H1 (cell line): Measurements from ENCODE around the gene USP43. TPM values are rescaled to one million over a fixed set of nuclear protein-coding genes. Genes with fewer than 3 reads are reported as not detected.

Experiments
- CTCF ChIA-PET: fragments of 300-600 bp; sonication (Branson Sonifier 250); formaldehyde crosslinking; loops from one replicate; lab custom pipeline; 2021; ENCODE audit not compliant: partially characterized antibody; lab: Charles Lee
- POLR2A ChIA-PET: fragments of 300-600 bp; sonication (Branson Sonifier 250); formaldehyde crosslinking; loops from one replicate; lab custom pipeline; 2021; ENCODE audit warnings: inconsistent platforms; ENCODE audit not compliant: partially characterized antibody; lab: Charles Lee
- DNase-seq, 2 experiments: peaks; one replicate each; pipeline versions ENCODE4 v3.0.0 to v3.0.0-alpha.2; 2010 to 2022; ENCODE audit warnings: low spot score in 2 of 2, low read depth in 1 of 2, mixed read lengths in 1 of 2
- FAIRE-seq: peaks from 2 replicates; lab custom pipeline; 2011; peaks lifted over from hg19 to GRCh38; lab: Jason Lieb, UNC
- H2AFZ ChIP-seq: 2 replicates; pipeline ENCODE4 v1.8.1; 2012; ENCODE audit warnings: low read length, inconsistent platforms
- H2AK5ac ChIP-seq: 2 replicates; pipeline ENCODE4 v1.6.1; 2013; ENCODE audit warnings: low read depth, low read length
- H2BK120ac ChIP-seq: replicated peaks from 2 replicates; pipeline ENCODE3; 2013; ENCODE audit warnings: low read depth, low read length, inconsistent platforms
- H2BK12ac ChIP-seq: 2 replicates; pipeline ENCODE4 v1.6.1; 2013; ENCODE audit warnings: low read depth, low read length
- H2BK15ac ChIP-seq: 2 replicates; pipeline ENCODE4 v1.6.1; 2013; ENCODE audit warnings: low read length
- H2BK20ac ChIP-seq: 2 replicates; pipeline ENCODE4 v1.6.1; 2013; ENCODE audit warnings: low read length
- H2BK5ac ChIP-seq: 2 replicates; pipeline ENCODE4 v1.6.1; 2013; ENCODE audit warnings: low read depth, low read length
- H3K14ac ChIP-seq: 2 replicates; pipeline ENCODE4 v1.6.1; 2013; ENCODE audit warnings: inconsistent platforms; ENCODE audit not compliant: insufficient read length
- H3K18ac ChIP-seq: 2 replicates; pipeline ENCODE4 v1.6.1; 2013; ENCODE audit warnings: low read length; ENCODE audit errors: extremely low read depth
- H3K23ac ChIP-seq: 2 replicates; pipeline ENCODE4 v1.6.1; 2013; ENCODE audit warnings: inconsistent platforms; ENCODE audit not compliant: insufficient read length
- H3K23me2 ChIP-seq: 2 replicates; pipeline ENCODE4 v1.6.1; 2013; ENCODE audit warnings: low read depth, low read length
- H3K27ac ChIP-seq: 2 replicates; pipeline ENCODE4 v1.6.1; 2011; ENCODE audit warnings: low read depth, low read length, inconsistent platforms
- H3K27me3 ChIP-seq, 4 experiments: replicated peaks in 1 of 4; 1 replicate in 1 of 4; 2 replicates in 3 of 4; pipeline versions ENCODE4 v1.6.1 to v1.8.1; 2011 to 2013; ENCODE audit warnings: low read length in 3 of 4, mild to moderate bottlenecking in 3 of 4, inconsistent platforms in 2 of 4, mixed read lengths in 2 of 4, moderate library complexity in 1 of 4; ENCODE audit not compliant: control insufficient read depth in 3 of 4, insufficient read depth in 3 of 4; ENCODE audit errors: extremely low read depth in 1 of 4
- H3K36me3 ChIP-seq, 4 experiments: 2 replicates each; pipeline versions ENCODE4 v1.6.1 to v1.8.1; 2011 to 2013; ENCODE audit warnings: mild to moderate bottlenecking in 4 of 4, low read length in 3 of 4, moderate library complexity in 2 of 4, control low read depth in 1 of 4, inconsistent platforms in 1 of 4; ENCODE audit not compliant: insufficient read depth in 4 of 4, control insufficient read depth in 2 of 4
- H3K4ac ChIP-seq: replicated peaks from 2 replicates; pipeline ENCODE3; 2013; ENCODE audit warnings: low read length, low read depth, mixed read lengths, inconsistent platforms; ENCODE audit not compliant: insufficient read length
- H3K4me1 ChIP-seq, 4 experiments: replicated peaks in 1 of 4; 1 replicate in 1 of 4; 2 replicates in 3 of 4; pipeline versions ENCODE4 v1.6.1 to v1.8.1; 2011 to 2013; ENCODE audit warnings: low read length in 3 of 4, inconsistent platforms in 2 of 4, mixed read lengths in 1 of 4; ENCODE audit not compliant: insufficient read depth in 4 of 4, control insufficient read depth in 3 of 4
- H3K4me2 ChIP-seq, 2 experiments: 2 replicates each; pipeline versions ENCODE4 v1.6.1 to v1.8.1; 2011 to 2013; ENCODE audit warnings: low read depth in 2 of 2, low read length in 2 of 2, control low read depth in 1 of 2, inconsistent platforms in 1 of 2, mild to moderate bottlenecking in 1 of 2; ENCODE audit not compliant: insufficient read depth in 1 of 2
- H3K4me3 ChIP-seq, 4 experiments: fragments of 200-600, 300-600 bp in 1 of 4; sonication (generic), shearing (Covaris generic), sonication (Bioruptor Twin) in 1 of 4; 2 replicates each; pipeline versions ENCODE4 v1.5.1 to v1.8.1; 2011 to 2016; ENCODE audit warnings: low read length in 4 of 4, low read depth in 3 of 4, control low read depth in 2 of 4, inconsistent platforms in 2 of 4, mild to moderate bottlenecking in 2 of 4, mixed read lengths in 1 of 4, moderate library complexity in 1 of 4; ENCODE audit not compliant: insufficient read depth in 2 of 4; ENCODE audit errors: extremely low read depth in 1 of 4
- H3K56ac ChIP-seq: replicated peaks from 2 replicates; pipeline ENCODE3; 2013; ENCODE audit warnings: low read depth, mild to moderate bottlenecking, mixed read lengths, low read length, inconsistent platforms; ENCODE audit not compliant: insufficient read length
- H3K79me1 ChIP-seq: 2 replicates; pipeline ENCODE4 v1.6.1; 2013; ENCODE audit warnings: low read depth, low read length, control low read depth
- H3K79me2 ChIP-seq, 2 experiments: 2 replicates each; pipeline versions ENCODE4 v1.6.1 to v1.8.1; 2012 to 2013; ENCODE audit warnings: low read length in 2 of 2, mild to moderate bottlenecking in 2 of 2, inconsistent platforms in 1 of 2; ENCODE audit not compliant: insufficient read depth in 2 of 2, control insufficient read depth in 1 of 2
- H3K9ac ChIP-seq, 4 experiments: replicated peaks in 1 of 4; 1 replicate in 1 of 4; 2 replicates in 3 of 4; pipeline versions ENCODE4 v1.6.1 to v1.8.1; 2011 to 2013; ENCODE audit warnings: low read depth in 3 of 4, low read length in 3 of 4, control low read depth in 2 of 4, mild to moderate bottlenecking in 2 of 4, moderate library complexity in 2 of 4, inconsistent platforms in 1 of 4; ENCODE audit errors: extremely low read depth in 1 of 4
- H3K9me3 ChIP-seq, 2 experiments: 2 replicates each; pipeline versions ENCODE4 v1.6.1 to v1.8.1; 2012 to 2013; ENCODE audit warnings: mild to moderate bottlenecking in 2 of 2, moderate library complexity in 2 of 2, control low read depth in 1 of 2, inconsistent platforms in 1 of 2, low read depth in 1 of 2, low read length in 1 of 2, mixed read lengths in 1 of 2; ENCODE audit not compliant: insufficient read depth in 2 of 2
- H4K20me1 ChIP-seq, 2 experiments: replicated peaks in 1 of 2; 2 replicates each; pipeline versions ENCODE3 to v1.8.1; 2011 to 2013; ENCODE audit warnings: inconsistent platforms in 2 of 2, low read length in 2 of 2, mild to moderate bottlenecking in 1 of 2; ENCODE audit not compliant: insufficient read depth in 2 of 2, control insufficient read depth in 1 of 2
- H4K5ac ChIP-seq: 2 replicates; pipeline ENCODE4 v1.6.1; 2013; ENCODE audit warnings: low read length, low read depth, mixed read lengths, inconsistent platforms; ENCODE audit not compliant: insufficient read length
- H4K8ac ChIP-seq: 2 replicates; pipeline ENCODE4 v1.8.0; 2013; ENCODE audit warnings: mild to moderate bottlenecking, moderate library complexity, low read length, inconsistent platforms; ENCODE audit not compliant: insufficient read depth; ENCODE audit errors: extremely low read depth
- H4K91ac ChIP-seq: replicated peaks from 2 replicates; pipeline ENCODE3; 2013; ENCODE audit warnings: low read length, mixed read lengths, inconsistent platforms; ENCODE audit not compliant: insufficient read length
- CTBP2 ChIP-seq: IDR thresholded peaks from 2 replicates; pipeline ENCODE4 v1.7.0; 2011; ENCODE audit warnings: borderline replicate concordance, mild to moderate bottlenecking, moderate library complexity, mixed read lengths, low read length; ENCODE audit not compliant: insufficient read depth, insufficient read length
- FOSL1 ChIP-seq: IDR thresholded peaks from 2 replicates; pipeline ENCODE4 v1.6.1; 2011; ENCODE audit warnings: mild to moderate bottlenecking, low read depth, low read length, moderate library complexity; ENCODE audit not compliant: insufficient read depth
- KDM1A ChIP-seq: fragments of 200-600, 300-600 bp; sonication (generic); IDR thresholded peaks from 2 replicates; pipeline ENCODE4 v1.7.1; 2016; ENCODE audit warnings: mild to moderate bottlenecking, low read length, borderline replicate concordance
- RAD21 ChIP-seq, 2 experiments: IDR thresholded peaks in 1 of 2; conservative IDR thresholded peaks in 1 of 2; 2 replicates each; pipeline ENCODE4 v1.6.1; 2011; ENCODE audit warnings: low read depth in 2 of 2, low read length in 2 of 2, improper control_type of control experiment in 1 of 2, inconsistent platforms in 1 of 2, mild to moderate bottlenecking in 1 of 2, moderate library complexity in 1 of 2
- SIX5 ChIP-seq: IDR thresholded peaks from 2 replicates; pipeline ENCODE4 v1.6.1; 2011; ENCODE audit warnings: mild to moderate bottlenecking, low read depth, low read length
- TBP ChIP-seq: IDR thresholded peaks from 2 replicates; pipeline ENCODE4 v1.6.1; 2011; ENCODE audit warnings: low read depth, low read length, improper control_type of control experiment
- TEAD4 ChIP-seq: IDR thresholded peaks from 2 replicates; pipeline ENCODE4 v1.6.1; 2012; ENCODE audit warnings: low read depth, low read length, inconsistent platforms, mixed read lengths
- WGBS, 2 experiments: shearing (Covaris generic) in 1 of 2; methylation state at CpG; one replicate each; pipeline versions ENCODE4 v1.1.6 to v1.1.7; 2013 to 2015; ENCODE audit warnings: low lambda C conversion rate in 2 of 2, mixed read lengths in 2 of 2, inconsistent platforms in 1 of 2, low coverage in 1 of 2, missing lambda C conversion rate in 1 of 2; ENCODE audit not compliant: insufficient replicate concordance in 2 of 2, insufficient coverage in 1 of 2, insufficient read length in 1 of 2; ENCODE audit errors: extremely low coverage in 1 of 2, missing lambda C conversion rate in 1 of 2; 5-methylcytosine and 5-hydroxymethylcytosine counted together
- polyA plus RNA-seq, 7 experiments: library from polyadenylated mRNA; depleted of rRNA in 3 of 7; stranded (reverse) in 5 of 7; unstranded in 2 of 7; fragments of >200 nt in 5 of 7; fragments of 200-250 nt in 2 of 7; gene quantifications; 1 replicate in 5 of 7; 2 replicates in 1 of 7; 4 replicates in 1 of 7; pipeline versions ENCODE4 v1.2.1 to v1.2.3, GENCODE V29; 2011 to 2013; ENCODE audit warnings: missing spikeins in 2 of 7, mixed read lengths in 2 of 7
- total RNA-seq: library from RNA; stranded (reverse); fragmentation: NEBNext Ultra II Directional; extraction: Animal tissue kit (Norgen Biotek cat#: 25700); gene quantifications from 2 replicates; pipeline ENCODE4 v1.2.1, GENCODE V29; 2021
- TF ChIP-seq, protein P1 (sequence below): IDR thresholded peaks from 2 replicates; pipeline ENCODE4 v1.6.1; 2011; ENCODE audit warnings: low read length, improper control_type of control experiment

USP43 gene
- total and polyA plus RNA-seq, 2 of the 8 experiments (the other 6 are each of a cell fraction or from before 2014, with no cell fraction given) = 3.0 to 7.2 TPM

DNA sequence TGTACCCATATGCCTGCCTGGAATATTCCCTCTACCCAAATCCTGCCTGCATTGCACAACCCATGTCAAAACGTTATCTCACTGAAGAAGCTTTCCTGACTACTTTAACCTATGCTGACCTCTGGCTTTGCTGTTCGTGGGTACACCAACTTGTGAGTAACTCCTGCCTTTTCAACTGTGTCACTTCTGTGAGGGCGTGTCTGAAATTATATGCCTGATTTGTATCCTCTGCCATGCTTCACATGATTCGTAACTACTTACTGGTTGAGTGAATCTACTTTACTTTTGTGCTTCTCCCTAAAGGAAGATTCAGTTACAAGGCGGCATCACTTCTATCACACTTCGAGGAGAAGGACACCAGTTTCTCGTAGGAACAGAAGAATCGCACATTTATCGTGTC is 33.3 kb upstream of the USP43 start:
- no peak overlapping the region for H4K5ac ChIP-seq
- no peak overlapping the region for H2BK120ac ChIP-seq
- H4K8ac ChIP-seq = no peak overlapping the region
- ChIA-PET CTCF (interaction anchor here (1.2 kb wide), 1 partner anchor 58 kb away, joined by 4 read pairs; no protein-coding TSS in a partner anchor), POLR2A (no interaction called here)
- H3K4me2 ChIP-seq = no peak overlapping the region
- H3K18ac ChIP-seq = no peak overlapping the region
- no peak overlapping the region for H4K91ac ChIP-seq
- no peak overlapping the region for H3K27ac ChIP-seq
- no peaks in the 10 kb centered on the region for H3K27me3 ChIP-seq
- DNase-seq (no peak), FAIRE-seq (no peak)
- H3K79me2 ChIP-seq = no peaks in the 10 kb centered on the region
- no peak overlapping the region for H2BK5ac ChIP-seq
- H2AK5ac ChIP-seq = no peak overlapping the region
- H3K36me3 ChIP-seq = no peaks in the 10 kb centered on the region
- H3K9me3 ChIP-seq = 0 out of 4 replicates have a peak, but pooled peaks cover 0 to 2% of the 10 kb centered on the region in 2 experiments
- no peak overlapping the region for H3K9ac ChIP-seq
- no peak overlapping the region for H3K14ac ChIP-seq
- H3K23me2 ChIP-seq = no peaks in the 10 kb centered on the region
- H3K56ac ChIP-seq = no peak overlapping the region
- no peak overlapping the region for H3K23ac ChIP-seq
- H3K4ac ChIP-seq = no peak overlapping the region
- no peak overlapping the region for H2BK12ac ChIP-seq
- H3K4me1 ChIP-seq = no peaks in the 10 kb centered on the region
- H2AFZ ChIP-seq = peak overlapping the region; percentile 63; the same call in 1 of the 2 replicates
- H3K4me3 ChIP-seq = no peak overlapping the region
- 88% methylated on average over 9 of the region's 9 CpGs; no CpG with 5 or more reads in 1 of the 2 experiments for WGBS, 2 experiments
- no peak for TF ChIP-seq KDM1A
- TF ChIP-seq RAD21 (IDR thresholded peaks at IDR 0.05 in 1 of 2, conservative IDR thresholded peaks at IDR 0.05 in 1 of 2; ENCODE audit: low read depth in 2 of 2, low read length in 2 of 2) = no peak
- no peak for TF ChIP-seq FOSL1
- no peak for TF ChIP-seq TBP
- no peak for TF ChIP-seq SIX5
- TF ChIP-seq, protein P1, sequence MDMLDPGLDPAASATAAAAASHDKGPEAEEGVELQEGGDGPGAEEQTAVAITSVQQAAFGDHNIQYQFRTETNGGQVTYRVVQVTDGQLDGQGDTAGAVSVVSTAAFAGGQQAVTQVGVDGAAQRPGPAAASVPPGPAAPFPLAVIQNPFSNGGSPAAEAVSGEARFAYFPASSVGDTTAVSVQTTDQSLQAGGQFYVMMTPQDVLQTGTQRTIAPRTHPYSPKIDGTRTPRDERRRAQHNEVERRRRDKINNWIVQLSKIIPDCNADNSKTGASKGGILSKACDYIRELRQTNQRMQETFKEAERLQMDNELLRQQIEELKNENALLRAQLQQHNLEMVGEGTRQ = no peak
- no peak for TF ChIP-seq TEAD4
- no peak for TF ChIP-seq CTBP2
- no peak overlapping the region for H2BK20ac ChIP-seq
- H2BK15ac ChIP-seq = no peak overlapping the region
- no peaks in the 10 kb centered on the region for H4K20me1 ChIP-seq
- H3K79me1 ChIP-seq = no peaks in the 10 kb centered on the region
